OCI-LY3 (cell line): Measurements from ENCODE around the gene UBE2E2.

ENCODE experiments used
- H2AFZ ChIP-seq: fragments of 200-600, 300-600 bp; shearing (Covaris generic); 2 replicates; pipeline ENCODE4 v1.6.0; 2014; ENCODE audit warnings: antibody characterized with exemption, low read depth, low read length
- H3K27ac ChIP-seq: fragments of 200-600, 300-600 bp; sonication (generic); 2 replicates; pipeline ENCODE4 v1.5.1; 2014; ENCODE audit warnings: mild to moderate bottlenecking, low read length, moderate library complexity, mixed read lengths
- H3K27me3 ChIP-seq: fragments of 200-600, 300-600 bp; sonication (generic); 2 replicates; pipeline ENCODE4 v1.6.1; 2014; ENCODE audit warnings: low read depth, low read length, mixed read lengths
- H3K36me3 ChIP-seq: fragments of 200-600, 300-600 bp; sonication (generic); replicated peaks from 2 replicates; pipeline ENCODE3; 2014; ENCODE audit warnings: low read depth, low read length, mixed read lengths
- H3K4me1 ChIP-seq: fragments of 300-600, 200-600 bp; sonication (generic); 2 replicates; pipeline ENCODE4 v1.6.1; 2014; ENCODE audit warnings: low read length, mixed read lengths
- H3K4me2 ChIP-seq: fragments of 200-600, 300-600 bp; sonication (generic); 2 replicates; pipeline ENCODE4 v1.6.1; 2014; ENCODE audit warnings: low read length, mixed read lengths
- H3K4me3 ChIP-seq: fragments of 300-600, 200-600 bp; sonication (generic); 2 replicates; pipeline ENCODE4 v1.5.1; 2014; ENCODE audit warnings: antibody characterized with exemption, mild to moderate bottlenecking, low read length, moderate library complexity
- H3K79me2 ChIP-seq: fragments of 300-600, 200-600 bp; shearing (Covaris generic); 2 replicates; pipeline ENCODE4 v1.6.1; 2014; ENCODE audit warnings: mild to moderate bottlenecking, low read length, mixed read lengths
- H3K9ac ChIP-seq: fragments of 300-600, 200-600 bp; shearing (Covaris generic); 2 replicates; pipeline ENCODE4 v1.6.0; 2014; ENCODE audit warnings: mild to moderate bottlenecking, low read length, moderate library complexity
- H3K9me3 ChIP-seq: fragments of 200-600, 300-600 bp; shearing (Covaris generic); 2 replicates; pipeline ENCODE4 v1.6.1; 2014; ENCODE audit warnings: low read length, mixed read lengths; ENCODE audit not compliant: insufficient read depth
- H4K20me1 ChIP-seq: fragments of 200-600, 300-600 bp; sonication (generic); 2 replicates; pipeline ENCODE4 v1.6.1; 2016; ENCODE audit warnings: low read length, mixed read lengths; ENCODE audit not compliant: insufficient read depth
- CTCF ChIP-seq: fragments of 200-600, 300-600 bp; sonication (generic); IDR thresholded peaks from 2 replicates; pipeline ENCODE4 v1.5.1; 2014; ENCODE audit warnings: antibody characterized with exemption, low read length, low read depth
- EZH2phosphoT487 ChIP-seq: fragments of 200-600 bp; shearing (Covaris generic); IDR thresholded peaks from 2 replicates; pipeline ENCODE4 v1.6.1; 2018; ENCODE audit warnings: antibody characterized with exemption, mixed run types, low read depth

Gene UBE2E2

GRCh38 chr3:23465569-23465968 is 262.4 kb downstream of the UBE2E2 start:
- no peak overlapping the region for H3K27ac ChIP-seq
- peaks cover 13% of the 10 kb centered on the region; the same call in 1 of the 2 replicates for H3K9me3 ChIP-seq
- peaks cover 4% of the 10 kb centered on the region; the same call in 1 of the 2 replicates for H3K79me2 ChIP-seq
- no peaks in the 10 kb centered on the region for H3K36me3 ChIP-seq
- no peak overlapping the region for H3K4me3 ChIP-seq
- H3K4me2 ChIP-seq: no peak overlapping the region
- H3K4me1 ChIP-seq: no peaks in the 10 kb centered on the region
- no peaks in the 10 kb centered on the region for H3K27me3 ChIP-seq
- H4K20me1 ChIP-seq: no peaks in the 10 kb centered on the region
- TF ChIP-seq CTCF (no peak), EZH2phosphoT487 (no peak)
- no peak overlapping the region for H3K9ac ChIP-seq
- no peak overlapping the region for H2AFZ ChIP-seq

GRCh38 chr3:23468203-23468602 is 265.1 kb downstream of the UBE2E2 start:
- no peak overlapping the region for H3K4me3 ChIP-seq
- TF ChIP-seq CTCF: no peak
- no peak for TF ChIP-seq EZH2phosphoT487
- H3K9me3 ChIP-seq: peaks cover 13% of the 10 kb centered on the region; the same call in 1 of the 2 replicates
- H4K20me1 ChIP-seq: no peaks in the 10 kb centered on the region
- H3K36me3 ChIP-seq: no peaks in the 10 kb centered on the region
- H3K27me3 ChIP-seq: no peaks in the 10 kb centered on the region
- H3K27ac ChIP-seq: no peak overlapping the region
- H3K9ac ChIP-seq: no peak overlapping the region
- no peaks in the 10 kb centered on the region for H3K4me1 ChIP-seq
- no peak overlapping the region for H2AFZ ChIP-seq
- peaks cover 4% of the 10 kb centered on the region; the same call in 1 of the 2 replicates for H3K79me2 ChIP-seq
- no peak overlapping the region for H3K4me2 ChIP-seq

GRCh38 chr3:23474580-23475357 is 271.6 kb downstream of the UBE2E2 start:
- Histone ChIP-seq H3K9ac (no peak overlapping the region), H3K4me2 (no peak overlapping the region), H2AFZ (no peak overlapping the region), H3K4me1 (no peaks in the 10 kb centered on the region), H3K4me3 (no peak overlapping the region), H3K27ac (no peak overlapping the region), H3K36me3 (peaks cover 16% of the 10 kb centered on the region), H3K27me3 (no peaks in the 10 kb centered on the region), H3K9me3 (peaks cover 15% of the 10 kb centered on the region; the same call in 1 of the 2 replicates), H3K79me2 (peaks cover 4% of the 10 kb centered on the region; the same call in 1 of the 2 replicates), H4K20me1 (no peaks in the 10 kb centered on the region)
- no peak for TF ChIP-seq CTCF
- TF ChIP-seq EZH2phosphoT487: no peak

GRCh38 chr3:23475446-23475845 is 272.3 kb downstream of the UBE2E2 start:
- Histone ChIP-seq H3K36me3 (peaks cover 19% of the 10 kb centered on the region), H3K4me2 (no peak overlapping the region), H3K27ac (no peak overlapping the region), H3K79me2 (no peaks in the 10 kb centered on the region), H3K27me3 (no peaks in the 10 kb centered on the region), H2AFZ (no peak overlapping the region), H3K4me1 (no peaks in the 10 kb centered on the region), H4K20me1 (no peaks in the 10 kb centered on the region), H3K9me3 (peaks cover 15% of the 10 kb centered on the region; the same call in 1 of the 2 replicates), H3K9ac (no peak overlapping the region), H3K4me3 (no peak overlapping the region)
- TF ChIP-seq EZH2phosphoT487 (no peak), CTCF (no peak)
